ENCODE results near the gene ITGB6. TPM values are rescaled to one million over a fixed set of nuclear protein-coding genes. Genes with fewer than 3 reads are reported as not detected.
A peak's percentile ranks its signal among the peaks of the same experiment; 100 is the strongest.

The ITGB6 gene
- total RNA-seq, 1 donor from 2014 or later, result 0.05 TPM

GRCh38 chr2:160222546-160223283, 22.6 kb upstream of the ITGB6 start:
- intact Hi-C loops (cut with DNase I), result no loop called here
- no peak for DNase-seq (ENCODE audit: low spot score)

GRCh38 chr2:160221391-160222276, 21.6 kb upstream of the ITGB6 start:
- intact Hi-C loops (cut with DNase I), result no loop called here
- DNase-seq (ENCODE audit: low spot score), result peak; percentile 78

GRCh38 chr2:160220545-160221009, 20.5 kb upstream of the ITGB6 start:
- intact Hi-C loops (cut with DNase I), result no loop called here
- no peak for DNase-seq (ENCODE audit: low spot score)

GRCh38 chr2:160220026-160220425, 20.0 kb upstream of the ITGB6 start:
- no peak for DNase-seq (ENCODE audit: low spot score)
- intact Hi-C loops (cut with DNase I), result no loop called here

- DNase-seq (ENCODE audit: low spot score), result no peak
- intact Hi-C loops (cut with DNase I), result no loop called here
Measured at GRCh38 chr2:160214461-160215445, 14.7 kb upstream of the ITGB6 start.

GRCh38 chr2:160213511-160213910, 13.4 kb upstream of the ITGB6 start:
- intact Hi-C loops (cut with DNase I), result no loop called here
- DNase-seq (ENCODE audit: low spot score), result no peak

- intact Hi-C loops (cut with DNase I), result no loop called here
- DNase-seq (ENCODE audit: low spot score), result no peak
Measured at GRCh38 chr2:160210599-160211138, 10.6 kb upstream of the ITGB6 start.

- no peak for DNase-seq (ENCODE audit: low spot score)
- intact Hi-C loops (cut with DNase I), result loop anchor here (5.0 kb wide), 1 partner anchor 97 kb away; no protein-coding TSS in a partner anchor
Measured at GRCh38 chr2:160209516-160209856, 9.4 kb upstream of the ITGB6 start.

- intact Hi-C loops (cut with DNase I), result loop anchor here (1.0 to 5.0 kb wide), 2 partner anchors 61 to 97 kb away; no protein-coding TSS in a partner anchor
- no peak for DNase-seq (ENCODE audit: low spot score)
Measured at GRCh38 chr2:160208655-160209515, 8.8 kb upstream of the ITGB6 start.

GRCh38 chr2:160207804-160208654, 8.0 kb upstream of the ITGB6 start:
- intact Hi-C loops (cut with DNase I), result loop anchor here (1.0 to 5.0 kb wide), 2 partner anchors 62 to 96 kb away; no protein-coding TSS in a partner anchor
- peak; percentile 81 for DNase-seq (ENCODE audit: low spot score)

GRCh38 chr2:160207271-160207670, 7.2 kb upstream of the ITGB6 start:
- DNase-seq (ENCODE audit: low spot score), result no peak
- intact Hi-C loops (cut with DNase I), result loop anchor here (5.0 kb wide), 1 partner anchor 95 kb away; no protein-coding TSS in a partner anchor

- intact Hi-C loops (cut with DNase I), result loop anchor here (5.0 kb wide), 1 partner anchor 94 kb away; no protein-coding TSS in a partner anchor
Measured at GRCh38 chr2:160206436-160206835, 6.4 kb upstream of the ITGB6 start.

GRCh38 chr2:160205505-160205904, 5.4 kb upstream of the ITGB6 start:
- intact Hi-C loops (cut with DNase I), result loop anchor here (5.0 kb wide), 1 partner anchor 93 kb away; no protein-coding TSS in a partner anchor
- DNase-seq (ENCODE audit: low spot score), result no peak

More at GRCh38 chr2:160206436-160206835, 6.4 kb upstream of the ITGB6 start:
- no peak for DNase-seq (ENCODE audit: low spot score)

- intact Hi-C loops (cut with DNase I), result no loop called here
- DNase-seq (ENCODE audit: low spot score), result no peak
Measured at GRCh38 chr2:160203422-160203821, 3.4 kb upstream of the ITGB6 start.

- no peak for DNase-seq (ENCODE audit: low spot score)
- intact Hi-C loops (cut with DNase I), result no loop called here
Measured at GRCh38 chr2:160203007-160203406, 2.9 kb upstream of the ITGB6 start.

GRCh38 chr2:160201849-160202539, 1.9 kb upstream of the ITGB6 start:
- DNase-seq (ENCODE audit: low spot score), result no peak
- intact Hi-C loops (cut with DNase I), result no loop called here
